ENCODE results near the gene CTSA.
A peak's percentile ranks its signal among the peaks of the same experiment; 100 is the strongest.

Gene CTSA

GRCh38 chr20:45890985-45891983 is at the start of gene CTSA, which contains the start of gene NEURL2:
CTSA (plus strand) TSS chr20:45891335; CDS start chr20:45891569, 234 bp downstream.
NEURL2 (minus strand) TSS chr20:45891208; CDS start chr20:45890991, 217 bp downstream.
- peak; percentile 80 for DNase-seq (ENCODE audit: low spot score)

DNA sequence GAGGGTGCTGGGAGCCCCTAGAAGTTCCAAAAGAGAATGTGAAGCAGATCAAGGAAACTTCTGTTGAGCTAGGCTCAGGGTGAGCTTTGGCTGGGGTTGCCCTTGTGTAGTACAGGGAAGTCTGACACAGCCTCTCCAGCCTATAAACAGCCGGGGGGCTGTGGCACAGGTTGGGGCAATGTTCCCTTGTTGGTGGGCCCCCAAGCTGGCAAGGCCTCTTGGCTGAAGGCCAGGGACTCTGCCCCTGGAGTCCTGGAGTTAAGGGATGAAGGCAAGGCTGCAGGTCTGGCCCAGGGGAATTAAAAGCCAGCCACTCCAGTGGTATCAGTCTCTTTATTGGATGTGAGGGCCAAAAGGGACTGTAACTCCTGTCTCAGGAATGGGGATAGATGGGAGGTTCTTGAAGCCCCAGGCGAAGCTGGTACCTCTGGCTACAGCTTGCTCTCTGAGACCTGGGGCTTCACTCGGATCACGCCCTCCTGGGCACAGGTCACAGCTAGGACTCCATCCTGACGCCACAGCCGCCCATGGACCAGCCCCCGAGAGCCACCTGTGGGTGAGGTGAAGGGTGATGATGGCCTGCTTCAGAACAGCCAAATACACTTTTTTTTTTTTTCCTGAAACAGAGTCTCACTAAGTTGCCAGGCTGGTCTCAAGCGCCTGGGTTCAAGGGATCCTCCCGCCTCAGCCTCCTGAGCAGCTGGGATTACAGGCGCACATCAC is 49.6 kb upstream of the CTSA start:
- DNase-seq (ENCODE audit: low spot score) = no peak

GRCh38 chr20:45842169-45842812 is 48.8 kb upstream of the CTSA start:
- DNase-seq (ENCODE audit: low spot score) = no peak

DNA sequence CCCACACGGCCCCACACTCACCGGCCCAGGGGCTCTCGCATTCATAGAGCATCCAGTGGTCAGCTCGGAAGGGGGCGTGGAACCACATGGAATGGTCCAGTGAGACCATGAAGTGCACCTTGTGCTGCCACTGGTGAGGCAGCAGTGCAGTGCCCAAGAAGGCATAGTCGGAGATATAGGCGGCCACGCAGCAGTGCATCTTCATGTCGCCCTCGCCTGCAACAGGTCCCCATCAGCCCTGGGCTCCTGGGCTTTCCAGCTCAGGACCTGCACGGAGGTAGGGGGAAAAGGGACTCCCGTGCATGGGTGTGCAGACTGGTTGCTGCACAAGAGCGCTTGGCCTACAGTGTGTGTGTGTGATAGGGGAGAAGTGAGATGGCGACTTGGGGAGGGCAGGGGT is 47.6 kb upstream of the CTSA start:
- no peak for DNase-seq (ENCODE audit: low spot score)

DNA sequence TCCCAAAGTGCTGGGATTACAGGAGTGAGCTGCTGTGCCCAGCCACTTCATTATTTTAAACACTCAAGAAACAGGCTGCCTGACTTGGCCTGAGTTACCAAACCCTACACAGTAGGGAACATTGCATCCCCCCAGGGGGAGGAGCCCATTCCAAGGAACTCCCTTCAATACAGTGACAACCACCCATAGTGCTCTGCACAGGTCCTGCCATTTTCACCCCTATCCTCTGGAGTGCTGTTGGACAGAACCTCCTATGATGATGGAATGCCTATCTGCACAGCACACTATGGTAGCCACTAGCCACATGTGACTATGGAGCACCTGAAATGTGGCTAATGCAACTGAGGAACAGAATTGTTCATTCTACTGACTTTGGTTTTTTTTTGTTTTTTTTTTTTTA is 45.7 kb upstream of the CTSA start:
- no peak for DNase-seq (ENCODE audit: low spot score)

DNA sequence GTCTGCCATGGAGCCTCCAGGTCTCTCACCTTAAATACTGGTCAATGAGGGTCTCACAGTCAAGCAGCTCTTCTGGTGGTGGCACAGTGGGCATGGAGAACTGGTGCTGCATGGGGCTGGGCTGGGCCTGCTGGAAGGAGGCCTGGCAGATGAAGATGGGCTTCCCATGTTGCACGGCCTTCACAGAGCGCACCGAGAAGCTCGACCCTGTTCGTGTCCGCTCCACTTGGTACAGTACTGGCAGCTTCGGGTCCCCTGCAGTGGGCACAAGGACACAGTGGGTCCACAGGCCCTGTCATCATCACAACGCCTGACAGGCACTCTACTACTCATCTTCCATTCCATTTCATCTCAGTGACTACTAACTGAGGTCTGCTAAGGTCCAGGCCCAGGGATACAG is 42.7 kb upstream of the CTSA start:
- DNase-seq (ENCODE audit: low spot score) = no peak

GRCh38 chr20:45848969-45849582 is 42.1 kb upstream of the CTSA start:
- no peak for DNase-seq (ENCODE audit: low spot score)

DNA sequence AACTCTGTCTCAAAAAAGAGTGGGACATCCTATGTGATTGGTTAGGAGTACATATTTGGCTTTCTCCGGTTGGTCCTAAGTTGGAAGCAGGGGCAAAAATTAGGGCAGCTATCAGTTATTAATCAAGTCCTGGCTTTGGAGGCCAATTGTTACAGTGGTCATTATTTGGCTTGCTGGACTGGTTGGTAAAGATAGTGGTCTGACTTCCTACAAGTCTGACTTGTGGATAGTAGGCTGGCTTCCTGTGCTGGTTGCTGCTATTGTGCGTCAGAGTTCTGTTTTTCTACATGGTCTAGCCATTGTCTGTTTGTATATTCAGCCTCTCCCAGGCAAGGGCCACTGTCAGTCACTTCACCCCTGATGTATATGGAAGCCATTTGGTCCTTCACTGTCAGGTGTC is 40.9 kb upstream of the CTSA start:
- no peak for DNase-seq (ENCODE audit: low spot score)

DNA sequence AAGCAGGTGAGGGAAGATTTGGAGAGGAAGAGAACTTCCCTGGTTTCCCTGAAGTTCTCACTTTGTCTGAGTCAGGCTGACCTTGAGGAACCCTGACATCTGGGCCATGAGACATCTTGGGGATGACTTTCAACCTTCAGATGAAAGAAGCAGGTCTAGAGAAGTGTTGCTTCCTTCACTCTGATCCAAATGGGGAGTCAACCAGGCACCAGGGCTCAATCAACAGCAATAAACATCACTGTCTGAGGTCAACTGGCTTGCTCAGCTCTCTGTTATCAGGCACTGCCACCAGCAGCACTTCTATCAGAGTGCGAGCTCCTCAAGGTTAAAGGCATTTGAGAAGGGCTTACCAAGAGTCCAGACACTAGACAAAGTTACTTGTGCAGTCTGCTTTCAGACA is 40.2 kb upstream of the CTSA start:
- DNase-seq (ENCODE audit: low spot score) = peak; percentile 83

GRCh38 chr20:45851501-45851900 is 39.6 kb upstream of the CTSA start:
- no peak for DNase-seq (ENCODE audit: low spot score)

DNA sequence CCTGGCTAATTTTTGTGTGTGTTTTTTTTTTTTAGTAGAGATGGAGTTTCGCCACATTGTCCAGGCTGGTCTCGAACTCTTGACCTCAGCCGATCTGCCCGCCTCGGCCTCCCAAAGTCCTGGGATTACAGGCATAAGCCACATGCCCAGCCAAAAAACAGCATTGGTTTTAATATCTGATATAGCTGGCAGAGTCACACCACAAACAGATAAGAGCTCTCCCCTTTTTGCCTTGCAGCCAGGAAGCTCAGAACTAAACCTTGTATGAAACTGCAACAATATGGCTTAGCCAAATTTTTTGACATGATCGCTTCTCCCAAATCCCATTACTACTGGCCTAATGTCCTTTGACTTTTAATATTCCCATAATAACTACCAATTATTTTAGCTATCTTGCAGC is 38.8 kb upstream of the CTSA start:
- DNase-seq (ENCODE audit: low spot score) = no peak

- DNase-seq (ENCODE audit: low spot score) = no peak
These were observed 37.7 kb upstream of the CTSA start for GRCh38 chr20:45853484-45853883.

DNA sequence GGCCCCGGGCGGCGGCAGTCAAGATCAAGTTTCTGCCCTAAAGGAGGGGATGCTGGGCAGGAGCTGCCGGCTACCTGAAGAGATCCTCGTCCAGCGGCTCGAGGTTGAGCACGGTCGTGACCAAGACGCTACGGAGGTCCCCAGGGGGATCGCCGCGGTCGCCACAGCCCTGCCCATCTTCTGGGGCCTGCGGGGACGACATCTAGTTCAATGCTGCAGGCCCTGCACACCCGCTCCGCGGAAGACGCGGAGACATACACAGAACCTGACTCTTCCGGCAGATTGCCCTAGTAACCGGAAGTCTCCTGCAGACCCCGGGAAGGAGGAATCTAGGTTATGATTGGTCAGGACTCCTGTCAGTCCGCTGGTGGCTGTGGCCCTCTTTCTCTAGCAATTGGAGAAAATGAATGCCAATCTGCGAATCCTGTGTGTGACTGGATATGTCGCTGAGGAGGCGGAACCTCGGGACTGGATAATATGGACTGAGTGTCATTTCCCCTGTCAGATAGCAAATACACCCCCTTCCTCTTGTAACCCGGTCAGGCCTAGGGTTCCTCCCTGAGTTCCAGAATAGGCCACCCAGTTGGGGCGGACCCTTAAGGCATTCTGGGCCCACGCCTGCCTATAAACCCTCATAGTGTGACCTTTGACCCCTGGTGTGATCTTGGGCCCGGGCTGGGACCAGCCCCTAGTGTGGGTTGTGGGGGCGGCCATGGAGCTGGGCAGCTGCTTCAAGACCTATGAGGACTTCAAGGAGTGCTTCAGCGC is 33.8 kb upstream of the CTSA start, which contains the start of the genes ACOT8 and ZSWIM3:
TSS of gene ACOT8 (minus strand) at position 279 of the 768 bp plus-strand sequence. CDS start at position 202, 77 bp downstream.
TSS of gene ZSWIM3 (plus strand) at position 501 of the 768 bp plus-strand sequence. CDS start at position 713, 212 bp downstream.
- DNase-seq (ENCODE audit: low spot score) = peak; percentile 100

DNA sequence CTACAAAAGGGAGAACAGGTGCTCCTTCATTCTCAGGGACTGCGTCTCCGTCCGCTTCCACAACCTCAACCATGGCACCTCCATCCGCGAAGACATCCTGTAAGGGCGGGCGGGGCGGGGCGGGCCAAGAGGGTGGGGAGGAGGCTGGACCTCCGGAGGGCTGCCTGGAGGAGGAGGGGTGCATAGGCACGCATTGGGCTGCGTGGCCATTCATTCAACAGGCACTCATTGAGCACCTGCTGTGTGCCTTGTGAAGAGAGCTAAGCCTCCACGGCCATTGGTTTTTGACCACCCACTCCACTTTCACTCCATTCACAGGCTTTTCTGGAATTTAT is 33.3 kb upstream of the CTSA start:
- no peak for DNase-seq (ENCODE audit: low spot score)

DNA sequence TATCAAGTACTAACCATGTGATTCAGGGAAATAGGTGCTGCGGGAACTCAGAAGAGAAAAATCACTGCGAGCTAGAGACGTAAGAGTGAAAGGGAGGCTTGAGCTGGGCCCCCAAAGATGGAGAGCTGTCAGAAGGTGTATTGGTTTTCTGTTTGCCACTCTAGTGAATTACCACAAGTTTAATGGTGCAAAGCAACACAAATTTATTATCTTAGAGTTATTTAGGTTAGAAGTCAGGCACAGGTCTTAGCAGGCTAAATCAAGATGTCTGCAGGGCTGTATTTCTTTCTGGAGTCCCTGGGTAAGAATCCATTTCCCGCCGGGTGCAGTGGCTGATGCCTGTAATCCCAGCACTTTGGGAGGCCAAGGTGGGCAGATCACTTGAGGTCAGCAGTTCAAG is 31.2 kb upstream of the CTSA start:
- DNase-seq (ENCODE audit: low spot score) = no peak

- no peak for DNase-seq (ENCODE audit: low spot score)
These were observed 30.4 kb upstream of the CTSA start for GRCh38 chr20:45860560-45861220.

- DNase-seq (ENCODE audit: low spot score) = peak; percentile 75
These were observed 29.7 kb upstream of the CTSA start for GRCh38 chr20:45861221-45862075.

DNA sequence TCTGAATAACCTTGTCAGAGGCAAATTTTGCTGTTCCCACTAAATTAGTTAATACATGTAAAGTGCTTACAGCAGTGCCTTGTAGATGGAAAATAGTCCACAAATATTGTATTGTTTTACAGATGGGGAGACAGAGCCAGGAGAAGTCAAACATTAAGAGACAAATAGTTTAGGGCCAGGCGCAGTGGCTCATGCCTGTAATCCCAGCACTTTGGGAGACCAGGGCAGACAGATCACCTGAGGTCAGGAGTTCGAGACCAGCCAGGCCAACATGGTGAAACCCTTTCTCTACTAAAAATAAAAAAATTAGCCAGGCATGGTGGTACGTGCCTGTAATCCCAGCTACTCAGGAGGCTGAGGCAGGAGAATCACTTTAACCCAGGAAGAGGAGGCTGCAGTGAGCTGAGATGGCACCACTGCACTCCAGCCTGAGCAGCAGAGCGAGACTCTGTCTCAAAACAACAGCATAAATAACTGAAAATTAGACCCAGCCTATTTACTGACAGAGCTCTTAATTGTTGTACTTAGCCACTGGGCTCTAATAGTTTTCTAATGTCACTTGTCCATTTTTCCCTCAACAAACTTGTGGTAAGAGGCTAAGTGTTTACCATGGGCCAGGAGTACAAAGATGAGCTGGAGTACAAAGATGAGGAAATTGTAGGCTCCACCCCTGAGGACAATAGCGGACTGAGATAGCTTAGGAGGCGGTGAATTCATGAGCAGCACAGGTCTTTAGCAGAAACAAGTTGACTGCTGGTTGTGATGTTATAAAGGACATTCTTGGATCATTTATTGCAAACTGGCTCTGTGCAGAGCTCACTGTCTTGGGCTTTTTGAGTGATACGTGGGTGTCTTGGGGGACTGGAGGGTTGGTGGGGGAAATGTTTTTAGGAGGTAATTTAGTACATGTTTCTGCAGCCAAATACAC is 27.3 kb upstream of the CTSA start:
- no peak for DNase-seq (ENCODE audit: low spot score)
